HepG2 (cell line): ENCODE data around the gene GSC2. TPM values are rescaled to one million over a fixed set of nuclear protein-coding genes. Genes with fewer than 3 reads are reported as not detected.

Experiments
- YEATS4 ChIP-seq: sonication (generic); formaldehyde crosslinking; IDR thresholded peaks from 2 replicates; pipeline ENCODE4 v1.4.0; 2020; ENCODE audit warnings: missing genetic modification reagents, borderline replicate concordance
- ZNF224 ChIP-seq: sonication (generic); formaldehyde crosslinking; IDR thresholded peaks from 2 replicates; pipeline ENCODE4 v1.5.0; 2020; ENCODE audit warnings: mild to moderate bottlenecking, missing genetic modification reagents
- ZNF230 ChIP-seq: sonication (generic); formaldehyde crosslinking; IDR thresholded peaks from 2 replicates; pipeline ENCODE4 v1.4.0; 2020; ENCODE audit warnings: mild to moderate bottlenecking, missing genetic modification reagents
- ZNF670 ChIP-seq: sonication (generic); formaldehyde crosslinking; IDR thresholded peaks from 2 replicates; pipeline ENCODE4 v1.8.0; 2022; ENCODE audit warnings: mild to moderate bottlenecking, missing genetic modification reagents, borderline replicate concordance
- ZNF891 ChIP-seq: sonication (generic); formaldehyde crosslinking; IDR thresholded peaks from 2 replicates; pipeline ENCODE4 v1.5.0; 2020; ENCODE audit warnings: mild to moderate bottlenecking, missing genetic modification reagents
- polyA plus RNA-seq, 8 experiments: library from polyadenylated mRNA; depleted of rRNA in 3 of 8; stranded (reverse) in 7 of 8; unstranded in 1 of 8; fragments of >200 nt; fragmentation: Illumina TruSeq in 4 of 8; extraction: Trizol in 4 of 8; gene quantifications; 2 replicates each; pipeline versions ENCODE4 v1.2.1 to v1.2.3, GENCODE V29; 2011 to 2016; ENCODE audit warnings: low read depth in 4 of 8, missing spikeins in 1 of 8, mixed read lengths in 1 of 8; ENCODE audit not compliant: insufficient read depth in 1 of 8
- total RNA-seq, 5 experiments: library from RNA; depleted of rRNA; stranded (reverse); fragments of >200 nt; fragmentation: Illumina TruSeq; extraction: Trizol; gene quantifications; 2 replicates each; pipeline ENCODE4 v1.2.3, GENCODE V29; 2016; ENCODE audit warnings: low read depth in 1 of 5
- TF ChIP-seq, protein P1 (sequence below), 2 experiments: fragments of 450-650 bp in 1 of 2; sonication (generic) in 1 of 2; formaldehyde crosslinking in 1 of 2; IDR thresholded peaks; 2 replicates each; pipeline versions ENCODE4 v1.6.1 to v1.8.0; 2016 to 2022; ENCODE audit warnings: antibody characterized with exemption in 1 of 2, mild to moderate bottlenecking in 1 of 2, missing genetic modification reagents in 1 of 2
- TF ChIP-seq, protein P2 (sequence below): sonication (generic); formaldehyde crosslinking; IDR thresholded peaks from 2 replicates; pipeline ENCODE4 v1.4.0; 2020; ENCODE audit warnings: missing genetic modification reagents
- TF ChIP-seq, protein P3 (sequence below): sonication (generic); formaldehyde crosslinking; IDR thresholded peaks from 2 replicates; pipeline ENCODE4 v1.4.0; 2020; ENCODE audit warnings: missing genetic modification reagents
- TF ChIP-seq, protein P4 (sequence below): sonication (generic); formaldehyde crosslinking; IDR thresholded peaks from 2 replicates; pipeline ENCODE4 v1.8.0; 2022; ENCODE audit warnings: missing genetic modification reagents, low read depth, mild to moderate bottlenecking, borderline replicate concordance
- TF ChIP-seq, protein P5 (sequence below), 2 experiments: IDR thresholded peaks; 2 replicates each; pipeline ENCODE4 v1.6.1; 2011 to 2012; ENCODE audit warnings: low read length in 2 of 2, borderline replicate concordance in 1 of 2, low read depth in 1 of 2, mild to moderate bottlenecking in 1 of 2, moderate library complexity in 1 of 2

GSC2 gene
- total and polyA plus RNA-seq, 2 of the 13 experiments (the other 11 are each of a cell fraction or from before 2014, with no cell fraction given) = not detected

DNA sequence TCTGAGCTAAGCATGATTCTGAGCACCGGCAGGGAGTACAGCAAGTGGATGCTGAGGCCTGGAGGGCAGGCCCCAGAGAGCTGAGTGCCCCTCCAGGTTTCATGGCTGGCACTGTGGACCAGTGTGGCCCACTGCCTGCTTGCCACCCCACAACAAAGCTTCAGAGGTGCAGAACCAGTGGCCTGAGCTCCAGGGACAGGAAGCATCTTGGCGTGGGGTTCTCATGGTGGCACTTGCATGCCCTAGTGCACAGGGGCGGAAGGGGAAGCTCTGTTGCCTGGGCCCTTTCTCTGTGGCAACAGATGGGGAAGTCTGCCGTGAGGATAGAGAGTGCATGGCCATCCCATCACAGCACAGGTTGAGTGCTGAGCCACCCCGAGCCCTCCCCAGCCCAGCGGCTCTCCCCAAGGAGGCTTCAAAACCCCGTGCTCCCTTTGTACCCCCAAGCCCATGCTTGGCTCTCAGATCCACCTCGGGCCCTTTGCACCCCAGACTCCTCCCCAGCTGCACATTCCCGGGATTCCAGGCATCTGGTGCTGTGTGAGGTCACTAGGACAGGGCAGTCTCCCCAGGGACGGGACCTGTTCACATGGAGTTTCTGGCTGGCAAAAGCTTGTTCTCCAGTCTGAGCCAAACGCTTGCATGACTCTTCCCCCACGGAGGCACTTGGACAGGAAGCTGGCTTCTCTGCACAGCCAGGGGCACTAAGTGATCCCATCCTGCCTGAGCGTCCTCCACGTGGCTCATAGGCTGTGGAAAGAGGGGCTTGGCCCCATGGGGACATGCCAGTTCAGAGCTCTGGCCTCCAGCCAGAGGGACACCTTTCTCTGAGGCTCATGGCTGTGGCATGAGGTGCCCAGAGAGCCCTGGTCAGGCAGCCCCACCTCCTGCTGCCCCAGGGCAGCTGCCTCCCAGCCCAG, 24.3 kb upstream of the GSC2 start (continued):
- TF ChIP-seq, protein P1, sequence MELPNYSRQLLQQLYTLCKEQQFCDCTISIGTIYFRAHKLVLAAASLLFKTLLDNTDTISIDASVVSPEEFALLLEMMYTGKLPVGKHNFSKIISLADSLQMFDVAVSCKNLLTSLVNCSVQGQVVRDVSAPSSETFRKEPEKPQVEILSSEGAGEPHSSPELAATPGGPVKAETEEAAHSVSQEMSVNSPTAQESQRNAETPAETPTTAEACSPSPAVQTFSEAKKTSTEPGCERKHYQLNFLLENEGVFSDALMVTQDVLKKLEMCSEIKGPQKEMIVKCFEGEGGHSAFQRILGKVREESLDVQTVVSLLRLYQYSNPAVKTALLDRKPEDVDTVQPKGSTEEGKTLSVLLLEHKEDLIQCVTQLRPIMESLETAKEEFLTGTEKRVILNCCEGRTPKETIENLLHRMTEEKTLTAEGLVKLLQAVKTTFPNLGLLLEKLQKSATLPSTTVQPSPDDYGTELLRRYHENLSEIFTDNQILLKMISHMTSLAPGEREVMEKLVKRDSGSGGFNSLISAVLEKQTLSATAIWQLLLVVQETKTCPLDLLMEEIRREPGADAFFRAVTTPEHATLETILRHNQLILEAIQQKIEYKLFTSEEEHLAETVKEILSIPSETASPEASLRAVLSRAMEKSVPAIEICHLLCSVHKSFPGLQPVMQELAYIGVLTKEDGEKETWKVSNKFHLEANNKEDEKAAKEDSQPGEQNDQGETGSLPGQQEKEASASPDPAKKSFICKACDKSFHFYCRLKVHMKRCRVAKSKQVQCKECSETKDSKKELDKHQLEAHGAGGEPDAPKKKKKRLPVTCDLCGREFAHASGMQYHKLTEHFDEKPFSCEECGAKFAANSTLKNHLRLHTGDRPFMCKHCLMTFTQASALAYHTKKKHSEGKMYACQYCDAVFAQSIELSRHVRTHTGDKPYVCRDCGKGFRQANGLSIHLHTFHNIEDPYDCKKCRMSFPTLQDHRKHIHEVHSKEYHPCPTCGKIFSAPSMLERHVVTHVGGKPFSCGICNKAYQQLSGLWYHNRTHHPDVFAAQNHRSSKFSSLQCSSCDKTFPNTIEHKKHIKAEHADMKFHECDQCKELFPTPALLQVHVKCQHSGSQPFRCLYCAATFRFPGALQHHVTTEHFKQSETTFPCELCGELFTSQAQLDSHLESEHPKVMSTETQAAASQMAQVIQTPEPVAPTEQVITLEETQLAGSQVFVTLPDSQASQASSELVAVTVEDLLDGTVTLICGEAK (IDR thresholded peaks at IDR 0.05) = no peak
- TF ChIP-seq, protein P1 (CRISPR knock-in tag; IDR thresholded peaks at IDR 0.05) = no peak
- TF ChIP-seq, protein P2, sequence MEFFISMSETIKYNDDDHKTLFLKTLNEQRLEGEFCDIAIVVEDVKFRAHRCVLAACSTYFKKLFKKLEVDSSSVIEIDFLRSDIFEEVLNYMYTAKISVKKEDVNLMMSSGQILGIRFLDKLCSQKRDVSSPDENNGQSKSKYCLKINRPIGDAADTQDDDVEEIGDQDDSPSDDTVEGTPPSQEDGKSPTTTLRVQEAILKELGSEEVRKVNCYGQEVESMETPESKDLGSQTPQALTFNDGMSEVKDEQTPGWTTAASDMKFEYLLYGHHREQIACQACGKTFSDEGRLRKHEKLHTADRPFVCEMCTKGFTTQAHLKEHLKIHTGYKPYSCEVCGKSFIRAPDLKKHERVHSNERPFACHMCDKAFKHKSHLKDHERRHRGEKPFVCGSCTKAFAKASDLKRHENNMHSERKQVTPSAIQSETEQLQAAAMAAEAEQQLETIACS (CRISPR knock-in tag) = no peak
- TF ChIP-seq ZNF230 (CRISPR knock-in tag) = no peak
- TF ChIP-seq, protein P3, sequence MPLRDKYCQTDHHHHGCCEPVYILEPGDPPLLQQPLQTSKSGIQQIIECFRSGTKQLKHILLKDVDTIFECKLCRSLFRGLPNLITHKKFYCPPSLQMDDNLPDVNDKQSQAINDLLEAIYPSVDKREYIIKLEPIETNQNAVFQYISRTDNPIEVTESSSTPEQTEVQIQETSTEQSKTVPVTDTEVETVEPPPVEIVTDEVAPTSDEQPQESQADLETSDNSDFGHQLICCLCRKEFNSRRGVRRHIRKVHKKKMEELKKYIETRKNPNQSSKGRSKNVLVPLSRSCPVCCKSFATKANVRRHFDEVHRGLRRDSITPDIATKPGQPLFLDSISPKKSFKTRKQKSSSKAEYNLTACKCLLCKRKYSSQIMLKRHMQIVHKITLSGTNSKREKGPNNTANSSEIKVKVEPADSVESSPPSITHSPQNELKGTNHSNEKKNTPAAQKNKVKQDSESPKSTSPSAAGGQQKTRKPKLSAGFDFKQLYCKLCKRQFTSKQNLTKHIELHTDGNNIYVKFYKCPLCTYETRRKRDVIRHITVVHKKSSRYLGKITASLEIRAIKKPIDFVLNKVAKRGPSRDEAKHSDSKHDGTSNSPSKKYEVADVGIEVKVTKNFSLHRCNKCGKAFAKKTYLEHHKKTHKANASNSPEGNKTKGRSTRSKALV (CRISPR knock-in tag) = no peak
- TF ChIP-seq ZNF891 (CRISPR knock-in tag) = no peak
- TF ChIP-seq, protein P4, sequence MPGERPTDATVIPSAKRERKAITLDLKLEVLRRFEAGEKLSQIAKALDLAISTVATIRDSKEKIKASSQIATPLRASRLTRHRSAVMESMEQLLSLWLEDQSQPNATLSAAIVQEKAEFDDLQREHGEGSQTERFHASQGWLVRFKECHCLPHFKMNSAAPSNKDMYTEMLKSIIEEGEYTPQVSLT (CRISPR knock-in tag) = no peak
- no peak for TF ChIP-seq ZNF670 (CRISPR knock-in tag)
- TF ChIP-seq, protein P5, sequence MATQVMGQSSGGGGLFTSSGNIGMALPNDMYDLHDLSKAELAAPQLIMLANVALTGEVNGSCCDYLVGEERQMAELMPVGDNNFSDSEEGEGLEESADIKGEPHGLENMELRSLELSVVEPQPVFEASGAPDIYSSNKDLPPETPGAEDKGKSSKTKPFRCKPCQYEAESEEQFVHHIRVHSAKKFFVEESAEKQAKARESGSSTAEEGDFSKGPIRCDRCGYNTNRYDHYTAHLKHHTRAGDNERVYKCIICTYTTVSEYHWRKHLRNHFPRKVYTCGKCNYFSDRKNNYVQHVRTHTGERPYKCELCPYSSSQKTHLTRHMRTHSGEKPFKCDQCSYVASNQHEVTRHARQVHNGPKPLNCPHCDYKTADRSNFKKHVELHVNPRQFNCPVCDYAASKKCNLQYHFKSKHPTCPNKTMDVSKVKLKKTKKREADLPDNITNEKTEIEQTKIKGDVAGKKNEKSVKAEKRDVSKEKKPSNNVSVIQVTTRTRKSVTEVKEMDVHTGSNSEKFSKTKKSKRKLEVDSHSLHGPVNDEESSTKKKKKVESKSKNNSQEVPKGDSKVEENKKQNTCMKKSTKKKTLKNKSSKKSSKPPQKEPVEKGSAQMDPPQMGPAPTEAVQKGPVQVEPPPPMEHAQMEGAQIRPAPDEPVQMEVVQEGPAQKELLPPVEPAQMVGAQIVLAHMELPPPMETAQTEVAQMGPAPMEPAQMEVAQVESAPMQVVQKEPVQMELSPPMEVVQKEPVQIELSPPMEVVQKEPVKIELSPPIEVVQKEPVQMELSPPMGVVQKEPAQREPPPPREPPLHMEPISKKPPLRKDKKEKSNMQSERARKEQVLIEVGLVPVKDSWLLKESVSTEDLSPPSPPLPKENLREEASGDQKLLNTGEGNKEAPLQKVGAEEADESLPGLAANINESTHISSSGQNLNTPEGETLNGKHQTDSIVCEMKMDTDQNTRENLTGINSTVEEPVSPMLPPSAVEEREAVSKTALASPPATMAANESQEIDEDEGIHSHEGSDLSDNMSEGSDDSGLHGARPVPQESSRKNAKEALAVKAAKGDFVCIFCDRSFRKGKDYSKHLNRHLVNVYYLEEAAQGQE (IDR thresholded peaks at IDR 0.05; ENCODE audit: borderline replicate concordance in 1 of 2, low read depth in 1 of 2, low read length in 2 of 2) = no peak
- no peak for TF ChIP-seq ZNF224
- TF ChIP-seq YEATS4 = no peak
